Prostate gland (tissue), 2 donors: ENCODE data around the gene FAM184A. TPM values are rescaled to one million over a fixed set of nuclear protein-coding genes. Genes with fewer than 3 reads are reported as not detected.
A peak's percentile ranks its signal among the peaks of the same experiment; 100 is the strongest.

Experiments used
- DNase-seq: peaks from one replicate; pipeline ENCODE4 v3.0.0-alpha.2; 2019; ENCODE audit warnings: low spot score
- H3K27ac ChIP-seq, 2 donors: fragments of 200-600 bp; sonication (generic); 2 replicates each; pipeline ENCODE4 v1.5.1; 2017 to 2019
- H3K27me3 ChIP-seq: fragments of 200-600 bp; sonication (generic); replicated peaks from 2 replicates; pipeline ENCODE4 v1.5.1; 2019; ENCODE audit not compliant: insufficient read depth
- H3K36me3 ChIP-seq, 2 donors: fragments of 200-600 bp; sonication (generic); 1 replicate in 1 of 2; 2 replicates in 1 of 2; pipeline versions ENCODE4 v1.5.1 to v1.8.1; 2017 to 2019
- H3K4me1 ChIP-seq: fragments of 200-600 bp; sonication (generic); replicated peaks from 2 replicates; pipeline ENCODE4 v1.5.1; 2019
- H3K4me3 ChIP-seq, 2 donors: fragments of 200-600 bp; sonication (generic); 2 replicates each; pipeline ENCODE4 v1.5.1; 2017 to 2019
- H3K9me3 ChIP-seq: fragments of 200-600 bp; sonication (generic); 2 replicates; pipeline ENCODE4 v1.5.1; 2017
- CTCF ChIP-seq, 4 experiments: fragments of 200-600 bp in 2 of 4; fragments of 450-650 bp in 2 of 4; sonication (generic) in 2 of 4; IDR thresholded peaks; 1 replicate in 3 of 4; 2 replicates in 1 of 4; pipeline ENCODE4 v1.5.1; 2016 to 2019; ENCODE audit warnings: antibody characterized with exemption in 4 of 4, mild to moderate bottlenecking in 2 of 4, moderate library complexity in 2 of 4
- POLR2A ChIP-seq: fragments of 450-650 bp; IDR thresholded peaks from one replicate; pipeline ENCODE4 v1.6.1; 2016; ENCODE audit warnings: antibody characterized with exemption, mild to moderate bottlenecking
- POLR2AphosphoS5 ChIP-seq: sonication (generic); formaldehyde crosslinking; IDR thresholded peaks from one replicate; pipeline ENCODE4 v1.6.1; 2017; ENCODE audit warnings: antibody characterized with exemption
- WGBS: methylation state at CpG from one replicate; pipeline ENCODE4 v1.1.5; 2018; 5-methylcytosine and 5-hydroxymethylcytosine counted together
- intact Hi-C: fragments of 100-400 bp; cut with DNase I; formaldehyde crosslinking; loops from one replicate; pipeline ENCODE4 v1.14.2; 2022
- total RNA-seq, 2 donors: library from RNA; depleted of rRNA; stranded (reverse); fragments of >200 nt; gene quantifications; one replicate each; pipeline ENCODE4 v1.1.0, GENCODE V29; 2016

The FAM184A gene
- total RNA-seq, 2 donors from 2014 or later: 3.6 to 7.6 TPM

- Histone ChIP-seq H3K27me3 (no peaks in the 10 kb centered on the region), H3K27ac (no peak overlapping the region), H3K9me3 (no peaks in the 10 kb centered on the region), H3K4me1 (no peaks in the 10 kb centered on the region), H3K36me3 (no peaks in the 10 kb centered on the region), H3K4me3 (no peak overlapping the region)
- no peak for DNase-seq
- intact Hi-C loops: no loop called here
- no peak for TF ChIP-seq CTCF (IDR thresholded peaks at IDR 0.05)
- TF ChIP-seq POLR2A: no peak
- no peak for TF ChIP-seq POLR2AphosphoS5
- 98% methylated on average over 3 of the region's 3 CpGs for WGBS
Measured at GRCh38 chr6:118970866-118971265, 107.6 kb downstream of the FAM184A start.

GRCh38 chr6:118968416-118968815, 110.0 kb downstream of the FAM184A start:
- H3K9me3 ChIP-seq: no peaks in the 10 kb centered on the region
- no peaks in the 10 kb centered on the region for H3K36me3 ChIP-seq
- no peak overlapping the region for H3K4me3 ChIP-seq
- no peaks in the 10 kb centered on the region for H3K4me1 ChIP-seq
- H3K27ac ChIP-seq: no peak overlapping the region
- intact Hi-C loops: loop anchor here (2.0 kb wide), 1 partner anchor 142 kb away; no protein-coding TSS in a partner anchor
- TF ChIP-seq CTCF (IDR thresholded peaks at IDR 0.05): peak in 3 of 4 experiments; percentile 24 to 59 (median 49)
- TF ChIP-seq POLR2A: no peak
- TF ChIP-seq POLR2AphosphoS5: no peak
- H3K27me3 ChIP-seq: no peaks in the 10 kb centered on the region
- no peak for DNase-seq
- WGBS: 8% methylated on average over 2 of the region's 2 CpGs

- Histone ChIP-seq H3K4me1 (no peaks in the 10 kb centered on the region), H3K4me3 (no peak overlapping the region), H3K27ac (no peak overlapping the region), H3K27me3 (no peaks in the 10 kb centered on the region), H3K36me3 (no peaks in the 10 kb centered on the region), H3K9me3 (no peaks in the 10 kb centered on the region)
- TF ChIP-seq POLR2A (no peak), CTCF (IDR thresholded peaks at IDR 0.05) (no peak), POLR2AphosphoS5 (no peak)
- intact Hi-C loops: no loop called here
- WGBS: 63% methylated on average over 2 of the region's 2 CpGs
- no peak for DNase-seq
Measured at GRCh38 chr6:118967239-118967638, 111.2 kb downstream of the FAM184A start.

GRCh38 chr6:118965843-118966370, 112.6 kb downstream of the FAM184A start:
- Histone ChIP-seq H3K27me3 (no peaks in the 10 kb centered on the region), H3K36me3 (no peaks in the 10 kb centered on the region), H3K27ac (no peak overlapping the region), H3K9me3 (no peaks in the 10 kb centered on the region), H3K4me1 (no peaks in the 10 kb centered on the region), H3K4me3 (no peak overlapping the region)
- 78% methylated on average over 2 of the region's 2 CpGs for WGBS
- TF ChIP-seq POLR2AphosphoS5 (no peak), CTCF (IDR thresholded peaks at IDR 0.05) (no peak), POLR2A (no peak)
- no peak for DNase-seq
- intact Hi-C loops: no loop called here

- 84% methylated on average over 3 of the region's 3 CpGs for WGBS
- intact Hi-C loops: no loop called here
- DNase-seq: no peak
- Histone ChIP-seq H3K27ac (no peak overlapping the region), H3K9me3 (no peaks in the 10 kb centered on the region), H3K4me3 (no peak overlapping the region), H3K27me3 (no peaks in the 10 kb centered on the region), H3K36me3 (no peaks in the 10 kb centered on the region), H3K4me1 (no peaks in the 10 kb centered on the region)
- TF ChIP-seq POLR2A: no peak
- TF ChIP-seq POLR2AphosphoS5: no peak
- TF ChIP-seq CTCF (IDR thresholded peaks at IDR 0.05): no peak
Measured at GRCh38 chr6:118965371-118965770, 113.1 kb downstream of the FAM184A start.
